Common myeloid progenitor, CD34-positive (primary cell): ENCODE results near the gene TTC12.
"Not testable (repeated sequence)": the region's sequence is repeated elsewhere in the genome, so short reads cannot be mapped to it uniquely, and the experiment has no call there.

Source experiments
- CTCF ChIA-PET: fragments of 350-600 bp; sonication (Branson Sonifier 250); formaldehyde crosslinking; loops from one replicate; lab custom pipeline; 2021; ENCODE audit warnings: antibody characterized with exemption; lab: Charles Lee
- POLR2A ChIA-PET: fragments of 350-600 bp; sonication (Branson Sonifier 250); formaldehyde crosslinking; loops from one replicate; lab custom pipeline; 2021; ENCODE audit warnings: antibody characterized with exemption; lab: Charles Lee
- DNase-seq, 3 donors: peaks; one replicate each; pipeline versions ENCODE4 v3.0.0 to v3.0.0-alpha.2; 2013
- H3K27ac ChIP-seq, 2 experiments: 1 replicate in 1 of 2; 2 replicates in 1 of 2; pipeline ENCODE4 v1.7.0; 2013; ENCODE audit warnings: inconsistent platforms in 2 of 2, low read length in 2 of 2, mild to moderate bottlenecking in 2 of 2, low read depth in 1 of 2, moderate library complexity in 1 of 2; ENCODE audit not compliant: severe bottlenecking in 2 of 2, insufficient read depth in 1 of 2, poor library complexity in 1 of 2
- H3K27me3 ChIP-seq, 5 experiments: replicated peaks in 2 of 5; 1 replicate in 3 of 5; 2 replicates in 2 of 5; pipeline versions ENCODE4 v1.6.1 to v1.7.0; 2013; ENCODE audit warnings: low read length in 4 of 5, mild to moderate bottlenecking in 2 of 5, moderate library complexity in 2 of 5, inconsistent platforms in 1 of 5; ENCODE audit not compliant: insufficient read depth in 5 of 5, control insufficient read depth in 4 of 5
- H3K36me3 ChIP-seq, 4 experiments: 1 replicate in 2 of 4; 2 replicates in 2 of 4; pipeline versions ENCODE4 v1.6.1 to v1.7.0; 2013; ENCODE audit warnings: low read length in 3 of 4, control low read depth in 1 of 4, mild to moderate bottlenecking in 1 of 4; ENCODE audit not compliant: control insufficient read depth in 4 of 4, insufficient read depth in 4 of 4
- H3K4me1 ChIP-seq, 4 experiments: 1 replicate in 3 of 4; 2 replicates in 1 of 4; pipeline versions ENCODE4 v1.6.1 to v1.7.1; 2013; ENCODE audit warnings: low read length in 3 of 4, mild to moderate bottlenecking in 3 of 4, control low read depth in 1 of 4, inconsistent platforms in 1 of 4, moderate library complexity in 1 of 4; ENCODE audit not compliant: control insufficient read depth in 4 of 4, insufficient read depth in 4 of 4; ENCODE audit errors: control extremely low read depth in 1 of 4
- H3K4me3 ChIP-seq, 7 experiments: 1 replicate in 4 of 7; 2 replicates in 3 of 7; pipeline versions ENCODE4 v1.5.1 to v1.7.0; 2013; ENCODE audit warnings: mild to moderate bottlenecking in 7 of 7, low read length in 6 of 7, moderate library complexity in 6 of 7, inconsistent platforms in 2 of 7, low read depth in 2 of 7, control low read depth in 1 of 7; ENCODE audit not compliant: insufficient read depth in 4 of 7, control insufficient read depth in 1 of 7; ENCODE audit errors: extremely low read depth in 1 of 7
- H3K9me3 ChIP-seq, 5 experiments: 1 replicate in 4 of 5; 2 replicates in 1 of 5; pipeline versions ENCODE4 v1.6.1 to v1.7.1; 2013; ENCODE audit warnings: low read length in 4 of 5, mild to moderate bottlenecking in 2 of 5, inconsistent platforms in 1 of 5, low read depth in 1 of 5, moderate library complexity in 1 of 5; ENCODE audit not compliant: control insufficient read depth in 4 of 5, insufficient read depth in 2 of 5; ENCODE audit errors: control extremely low read depth in 1 of 5
- WGBS: methylation state at CpG from one replicate; pipeline ENCODE4 v1.1.5; 2013; ENCODE audit not compliant: insufficient coverage; 5-methylcytosine and 5-hydroxymethylcytosine counted together

TTC12 gene

DNA sequence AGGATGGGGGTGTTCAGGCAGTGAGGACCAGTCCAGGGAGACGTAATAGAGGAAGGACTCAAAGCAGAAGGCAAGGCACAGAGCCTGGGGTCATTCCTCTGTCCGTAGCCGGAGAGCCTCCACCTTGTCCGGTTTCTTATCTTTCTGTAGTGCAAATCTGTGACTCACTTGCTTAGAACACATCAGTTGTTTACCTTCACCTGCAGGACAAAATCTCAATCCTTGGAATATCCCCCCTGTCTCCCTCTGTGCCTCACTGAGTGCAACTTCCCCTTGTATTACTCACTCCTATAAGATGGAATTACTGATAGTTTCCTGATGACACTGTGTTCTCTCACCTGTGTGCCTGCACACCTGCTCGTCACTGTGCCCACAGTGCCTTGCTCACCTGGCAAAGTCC is 20.4 kb upstream of the TTC12 start:
- POLR2A ChIA-PET, result no interaction called here

DNA sequence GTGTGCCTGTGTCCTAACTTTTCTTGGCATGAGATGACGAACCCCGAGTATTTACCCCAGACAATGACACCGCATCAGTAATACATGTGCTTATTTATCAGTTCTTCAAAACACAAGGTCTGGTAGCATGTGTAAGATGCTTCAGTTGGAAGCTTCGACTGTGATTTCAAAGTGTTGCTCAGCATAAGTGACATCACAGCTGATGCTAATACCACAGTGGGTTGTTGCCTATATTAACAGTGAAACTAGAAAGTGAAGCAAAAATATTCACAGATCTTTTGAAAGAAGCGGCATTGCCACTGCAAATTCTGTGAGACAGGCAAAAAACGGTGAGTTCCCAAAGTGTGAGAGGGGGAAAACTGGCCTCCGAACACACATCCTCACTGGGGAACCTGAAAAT is 18.4 kb upstream of the TTC12 start:
- 97% methylated on average over 5 of the region's 7 CpGs for WGBS
- POLR2A ChIA-PET, result no interaction called here
- CTCF ChIA-PET, result interaction anchor here (0.9 to 1.4 kb wide), 2 partner anchors 9 to 10 kb away, joined by 3 to 5 read pairs; no protein-coding TSS in a partner anchor

More for the DNA sequence above, 20.4 kb upstream of the TTC12 start:
- no peak overlapping the region for H3K4me3 ChIP-seq
- H3K27me3 ChIP-seq, result peaks cover 0 to 10% (median 1%) of the 10 kb centered on the region in 5 experiments
- no peaks in the 10 kb centered on the region for H3K4me1 ChIP-seq
- H3K27ac ChIP-seq, result no peak overlapping the region
- H3K36me3 ChIP-seq, result no peaks in the 10 kb centered on the region
- CTCF ChIA-PET, result no interaction called here
- WGBS, result 87% methylated on average over 5 of the region's 5 CpGs
- no peaks in the 10 kb centered on the region for H3K9me3 ChIP-seq
- DNase-seq, result no peak

DNA sequence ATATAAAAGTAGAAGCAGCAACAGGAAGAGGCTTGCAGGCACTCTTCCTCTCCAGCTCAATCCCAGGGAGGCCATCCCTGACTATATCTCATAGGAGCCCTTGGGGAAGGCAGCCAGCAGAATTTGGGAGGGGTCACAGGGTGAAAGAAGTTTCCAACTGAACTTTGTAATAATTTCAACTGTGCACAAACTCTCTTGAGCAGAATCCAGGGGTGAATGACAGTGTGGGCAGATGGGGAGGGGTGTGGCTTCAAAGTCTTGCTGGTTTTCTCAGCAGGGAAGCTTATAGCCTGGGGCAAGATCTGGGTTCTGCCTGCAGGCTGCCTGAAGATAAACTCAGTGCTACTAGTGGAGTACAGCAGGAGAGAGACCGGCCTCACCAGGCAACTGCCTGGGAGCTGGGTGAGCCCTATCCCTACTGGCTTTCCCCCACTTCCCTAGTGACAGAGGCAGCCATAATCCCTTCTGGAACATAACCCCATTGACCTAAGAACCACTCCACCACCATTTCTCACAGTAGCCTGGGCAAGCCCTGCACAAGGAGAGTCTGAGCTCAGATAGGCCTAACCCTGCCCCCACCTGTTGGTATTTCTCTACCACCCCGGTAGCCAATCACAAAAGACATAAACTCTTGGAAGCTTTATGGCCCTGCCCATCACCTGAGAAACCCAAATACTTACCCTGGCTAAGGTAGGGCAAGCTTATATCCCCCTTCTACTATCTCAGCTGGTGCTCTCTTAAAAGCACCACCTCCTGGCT is 17.8 kb upstream of the TTC12 start:
- Histone ChIP-seq H3K4me3 (no peak overlapping the region), H3K27me3 (peaks cover 0 to 5% (median 2%) of the 10 kb centered on the region in 5 experiments), H3K27ac (no peak overlapping the region), H3K4me1 (no peaks in the 10 kb centered on the region), H3K9me3 (no peaks in the 10 kb centered on the region), H3K36me3 (no peaks in the 10 kb centered on the region)
- WGBS, result 89% methylated on average over 2 of the region's 2 CpGs
- CTCF ChIA-PET, result interaction anchor here (0.5 to 1.4 kb wide), 4 partner anchors 9 to 1017 kb away, joined by 3 to 5 read pairs (median 3); no protein-coding TSS in a partner anchor
- POLR2A ChIA-PET, result no interaction called here
- DNase-seq, result no peak

More for the DNA sequence above, 18.4 kb upstream of the TTC12 start:
- Histone ChIP-seq H3K36me3 (no peaks in the 10 kb centered on the region), H3K4me1 (no peaks in the 10 kb centered on the region), H3K27ac (no peak overlapping the region), H3K9me3 (no peaks in the 10 kb centered on the region), H3K4me3 (no peak overlapping the region), H3K27me3 (peaks cover 0 to 7% (median 2%) of the 10 kb centered on the region in 5 experiments)
- no peak for DNase-seq

DNA sequence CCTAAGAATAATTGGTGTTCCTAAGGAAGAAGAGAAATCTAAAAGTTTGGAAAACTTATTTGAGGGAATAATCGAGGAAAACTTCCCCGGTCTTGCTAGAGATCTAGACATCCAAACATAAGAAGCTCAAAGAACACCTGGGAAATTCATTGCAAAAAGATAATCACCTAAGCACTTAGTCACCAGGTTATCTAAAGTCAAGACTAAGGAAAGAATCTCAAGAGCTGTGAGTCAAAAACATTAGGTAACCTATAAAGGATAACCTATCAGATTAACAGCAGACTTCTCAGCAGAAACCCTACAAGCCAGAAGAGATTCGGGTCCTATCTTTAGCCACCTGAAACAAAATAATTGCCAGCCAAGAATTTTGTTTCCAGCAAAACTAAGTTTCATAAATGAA is 15.9 kb upstream of the TTC12 start:
- H3K27me3 ChIP-seq, POLR2A ChIA-PET, H3K4me3 ChIP-seq, DNase-seq, H3K36me3 ChIP-seq, H3K9me3 ChIP-seq, H3K27ac ChIP-seq, H3K4me1 ChIP-seq: not testable (repeated sequence)
- 100% methylated on average over 1 of the region's 3 CpGs for WGBS
- CTCF ChIA-PET, result interaction anchor here (1.2 kb wide), 1 partner anchor 10 kb away, joined by 3 read pairs; no protein-coding TSS in a partner anchor

DNA sequence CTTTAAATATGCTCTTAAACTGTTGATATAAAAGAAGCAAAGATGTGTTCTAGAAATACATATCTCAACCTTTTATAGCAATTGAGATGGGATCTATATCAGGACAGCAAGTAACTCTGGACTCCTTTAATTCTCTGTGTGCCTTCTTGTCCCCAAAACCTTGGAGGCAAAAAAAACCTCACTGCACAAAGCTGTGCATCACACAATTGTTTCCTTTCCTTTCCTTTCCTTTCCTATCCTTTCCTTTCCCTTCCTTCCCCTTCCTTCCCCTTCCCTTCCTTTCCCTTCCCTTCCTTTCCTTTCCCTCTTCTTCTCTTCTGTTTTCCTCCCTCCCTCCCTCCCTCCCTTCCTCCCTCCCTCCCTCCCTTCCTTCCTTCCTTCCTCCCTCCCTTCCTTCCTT is 9.5 kb upstream of the TTC12 start:
- POLR2A ChIA-PET, result no interaction called here
- Histone ChIP-seq H3K27me3 (peaks cover 0 to 4% (median 0%) of the 10 kb centered on the region in 5 experiments), H3K4me1 (no peaks in the 10 kb centered on the region), H3K9me3 (no peaks in the 10 kb centered on the region), H3K4me3 (no peak overlapping the region), H3K36me3 (no peaks in the 10 kb centered on the region), H3K27ac (no peak overlapping the region)
- CTCF ChIA-PET, result interaction anchor here (0.7 to 4.8 kb wide), 6 partner anchors 8 to 228 kb away, joined by 3 to 53 read pairs (median 5); no protein-coding TSS in a partner anchor
- DNase-seq, result no peak

DNA sequence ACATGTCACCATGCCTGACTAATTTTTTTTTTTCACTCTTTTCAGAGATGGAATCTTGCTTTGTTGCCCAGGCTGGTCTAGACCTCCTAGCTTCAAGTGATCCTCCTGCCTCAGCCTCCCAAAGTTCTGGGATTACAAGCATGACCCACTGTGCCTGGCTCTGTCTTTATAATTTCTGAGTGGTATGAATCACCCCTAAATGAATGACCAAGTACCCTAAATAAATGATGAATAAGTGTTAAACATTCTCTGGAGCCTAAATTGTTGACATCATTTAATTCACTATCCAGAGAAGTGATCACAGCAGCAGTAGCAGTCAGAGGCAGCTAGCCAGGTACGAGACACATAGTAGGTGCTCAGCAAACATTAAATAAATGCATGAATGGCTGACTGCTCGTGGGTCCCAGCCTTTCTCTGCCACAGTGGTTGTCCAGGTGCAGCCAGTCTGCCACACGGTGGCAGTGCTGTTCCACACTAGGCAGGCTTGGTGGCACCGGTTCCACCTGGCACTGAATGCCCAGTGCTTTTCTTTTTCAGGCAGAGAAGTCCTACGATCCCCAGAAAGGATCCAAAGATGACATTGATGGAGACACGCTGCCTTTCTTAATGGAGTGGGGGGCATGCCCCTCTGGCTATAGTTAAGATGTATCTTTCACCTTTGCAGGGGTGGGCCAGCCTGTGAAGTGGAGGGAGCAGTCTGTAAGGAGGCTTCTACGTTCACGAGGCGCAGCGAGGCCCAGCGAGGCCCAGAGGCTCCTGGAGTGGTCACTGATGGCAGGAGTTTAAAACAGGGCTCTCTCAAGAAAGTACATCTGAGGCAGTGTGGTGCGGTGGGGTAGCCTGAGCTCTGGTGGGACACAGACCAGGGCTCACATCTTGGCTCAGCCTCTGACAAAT is 8.7 kb upstream of the TTC12 start:
- WGBS, result 46% methylated on average over 10 of the region's 12 CpGs
- Histone ChIP-seq H3K4me1 (no peaks in the 10 kb centered on the region), H3K4me3 (no peak overlapping the region), H3K36me3 (no peaks in the 10 kb centered on the region), H3K9me3 (no peaks in the 10 kb centered on the region), H3K27me3 (peaks cover 0 to 4% (median 0%) of the 10 kb centered on the region in 5 experiments), H3K27ac (no peak overlapping the region)
- CTCF ChIA-PET, result interaction anchor here (0.7 to 4.8 kb wide), 12 partner anchors 7 to 496 kb away, joined by 3 to 53 read pairs (median 4); no protein-coding TSS in a partner anchor
- peak; percentile 61 to 81 (median 70) for DNase-seq
- POLR2A ChIA-PET, result no interaction called here
